IPS DF 6.9 (cell line): Measurements from ENCODE around the gene SERPING1.

Experiments
- DNase-seq: peaks from one replicate; pipeline ENCODE4 v3.0.0-alpha.2; 2013; ENCODE audit warnings: low read depth, low spot score
- H3K27ac ChIP-seq: one replicate; pipeline ENCODE4 v1.5.1; 2013; ENCODE audit warnings: low read length, control low read depth
- H3K27me3 ChIP-seq: 2 replicates; pipeline ENCODE4 v1.6.1; 2013; ENCODE audit warnings: mild to moderate bottlenecking, low read length; ENCODE audit not compliant: control insufficient read depth, insufficient read depth
- H3K36me3 ChIP-seq: 2 replicates; pipeline ENCODE4 v1.6.1; 2013; ENCODE audit warnings: low read length; ENCODE audit not compliant: control insufficient read depth, insufficient read depth
- H3K4me1 ChIP-seq: 2 replicates; pipeline ENCODE4 v1.6.1; 2013; ENCODE audit warnings: low read length; ENCODE audit not compliant: control insufficient read depth, insufficient read depth
- H3K4me3 ChIP-seq: 2 replicates; pipeline ENCODE4 v1.5.1; 2013; ENCODE audit warnings: mild to moderate bottlenecking, low read length
- H3K9me3 ChIP-seq: 2 replicates; pipeline ENCODE4 v1.6.1; 2013; ENCODE audit warnings: low read length, inconsistent platforms; ENCODE audit not compliant: control insufficient read depth, insufficient read depth
- WGBS: extraction: QIAGEN DNeasy Blood & Tissue Kit; methylation state at CpG from one replicate; pipeline ENCODE4 v1.1.7; 2013; ENCODE audit warnings: mixed read lengths, missing lambda C conversion rate; ENCODE audit not compliant: insufficient read length, insufficient coverage; 5-methylcytosine and 5-hydroxymethylcytosine counted together

The SERPING1 gene

GRCh38 chr11:57652662-57653061, 55.2 kb downstream of the SERPING1 start:
- H3K9me3 ChIP-seq, result no peaks in the 10 kb centered on the region
- H3K36me3 ChIP-seq, result no peaks in the 10 kb centered on the region
- WGBS, result no CpG with 5 or more reads among the region's 3 CpGs
- peaks cover 8% of the 10 kb centered on the region for H3K4me1 ChIP-seq
- no peaks in the 10 kb centered on the region for H3K27me3 ChIP-seq
- no peak overlapping the region for H3K4me3 ChIP-seq
- DNase-seq, result no peak
- no peak overlapping the region for H3K27ac ChIP-seq

- WGBS, result no CpG with 5 or more reads among the region's 3 CpGs
- H3K27me3 ChIP-seq, result no peaks in the 10 kb centered on the region
- no peak overlapping the region for H3K27ac ChIP-seq
- no peaks in the 10 kb centered on the region for H3K9me3 ChIP-seq
- no peak for DNase-seq
- peaks cover 7% of the 10 kb centered on the region for H3K4me1 ChIP-seq
- no peaks in the 10 kb centered on the region for H3K36me3 ChIP-seq
- no peak overlapping the region for H3K4me3 ChIP-seq
Observed at GRCh38 chr11:57653163-57653562, 55.7 kb downstream of the SERPING1 start.

GRCh38 chr11:57656885-57657193, 59.4 kb downstream of the SERPING1 start:
- WGBS, result no CpG with 5 or more reads among the region's 5 CpGs
- no peak overlapping the region for H3K4me3 ChIP-seq
- H3K27ac ChIP-seq, result no peak overlapping the region
- H3K36me3 ChIP-seq, result peaks cover 11% of the 10 kb centered on the region; the same call in 1 of the 2 replicates
- no peaks in the 10 kb centered on the region for H3K4me1 ChIP-seq
- H3K27me3 ChIP-seq, result no peaks in the 10 kb centered on the region
- no peak for DNase-seq
- H3K9me3 ChIP-seq, result no peaks in the 10 kb centered on the region

- WGBS, result no CpG with 5 or more reads among the region's 45 CpGs
- no peak within 1 kb of the TSS for H3K27ac ChIP-seq
- H3K27me3 ChIP-seq, result no peaks in the 10 kb centered on the region
- H3K9me3 ChIP-seq, result no peaks in the 10 kb centered on the region
- DNase-seq, result peak; percentile 98
- peak within 1 kb of the TSS; percentile 59; the same call in 1 of the 2 replicates for H3K4me3 ChIP-seq
- peaks cover 11% of the 10 kb centered on the region; the same call in 1 of the 2 replicates for H3K36me3 ChIP-seq
- H3K4me1 ChIP-seq, result no peaks in the 10 kb centered on the region
Observed at GRCh38 chr11:57657194-57658022, 59.9 kb downstream of the SERPING1 start, which contains the start of gene CLP1. Gene CLP1, plus strand, starts transcription at chr11:57657762. Its CDS starts 1,715 bp downstream, at chr11:57659477.

- Histone ChIP-seq H3K4me3 (peak overlapping the region; percentile 59; the same call in 1 of the 2 replicates), H3K36me3 (peaks cover 11% of the 10 kb centered on the region; the same call in 1 of the 2 replicates), H3K9me3 (no peaks in the 10 kb centered on the region), H3K4me1 (no peaks in the 10 kb centered on the region), H3K27ac (no peak overlapping the region), H3K27me3 (no peaks in the 10 kb centered on the region)
- no peak for DNase-seq
- WGBS, result no CpG with 5 or more reads among the region's 8 CpGs
Observed at GRCh38 chr11:57658023-57658361, 60.5 kb downstream of the SERPING1 start.

- no peak for DNase-seq
- H3K9me3 ChIP-seq, result no peaks in the 10 kb centered on the region
- no peak overlapping the region for H3K4me3 ChIP-seq
- no peaks in the 10 kb centered on the region for H3K27me3 ChIP-seq
- H3K36me3 ChIP-seq, result peaks cover 11% of the 10 kb centered on the region; the same call in 1 of the 2 replicates
- H3K27ac ChIP-seq, result no peak overlapping the region
- no CpG with 5 or more reads among the region's 14 CpGs for WGBS
- H3K4me1 ChIP-seq, result no peaks in the 10 kb centered on the region
Observed at GRCh38 chr11:57659669-57660068, 62.2 kb downstream of the SERPING1 start.

- Histone ChIP-seq H3K27me3 (no peaks in the 10 kb centered on the region), H3K4me1 (no peaks in the 10 kb centered on the region), H3K27ac (no peak overlapping the region), H3K36me3 (peaks cover 11% of the 10 kb centered on the region; the same call in 1 of the 2 replicates), H3K4me3 (no peak overlapping the region), H3K9me3 (no peaks in the 10 kb centered on the region)
- WGBS, result no CpG with 5 or more reads among the region's 4 CpGs
- no peak for DNase-seq
Observed at GRCh38 chr11:57662893-57663292, 65.4 kb downstream of the SERPING1 start.

- H3K4me3 ChIP-seq, result no peak overlapping the region
- no peak for DNase-seq
- H3K9me3 ChIP-seq, result no peaks in the 10 kb centered on the region
- H3K27me3 ChIP-seq, result no peaks in the 10 kb centered on the region
- no peaks in the 10 kb centered on the region for H3K4me1 ChIP-seq
- no peak overlapping the region for H3K27ac ChIP-seq
- WGBS, result no CpG with 5 or more reads among the region's 9 CpGs
- peaks cover 11% of the 10 kb centered on the region; the same call in 1 of the 2 replicates for H3K36me3 ChIP-seq
Observed at GRCh38 chr11:57663975-57664374, 66.5 kb downstream of the SERPING1 start.
